Calu3 (cell line): ENCODE data around the gene AGPAT3. TPM values are rescaled to one million over a fixed set of nuclear protein-coding genes. Genes with fewer than 3 reads are reported as not detected.

Experiments
- BruUV-seq: library from RNA; stranded (reverse); fragments of 400-500 nt; replicated peaks from 2 replicates; lab custom pipeline; 2021; lab: Mats Ljungman, UMichigan
- CTCF ChIA-PET: fragments of 300-600 bp; sonication (Branson Sonifier 250); formaldehyde crosslinking; loops from one replicate; lab custom pipeline; 2022; ENCODE audit warnings: antibody characterized with exemption; lab: Charles Lee
- DNase-seq: peaks from one replicate; pipeline ENCODE4 v3.0.0; 2022
- H3K27ac Mint-ChIP-seq: one replicate; pipeline ENCODE4 v1.8.0; 2022; ENCODE audit warnings: mixed read lengths; ENCODE audit not compliant: unreplicated experiment
- H3K27me3 Mint-ChIP-seq: one replicate; pipeline ENCODE4 v1.8.0; 2022; ENCODE audit warnings: mixed read lengths; ENCODE audit not compliant: unreplicated experiment
- H3K36me3 Mint-ChIP-seq: one replicate; pipeline ENCODE4 v1.8.0; 2022; ENCODE audit warnings: mild to moderate bottlenecking, moderate library complexity, mixed read lengths; ENCODE audit not compliant: insufficient read depth, unreplicated experiment
- H3K4me1 Mint-ChIP-seq: one replicate; pipeline ENCODE4 v1.8.0; 2022; ENCODE audit warnings: mild to moderate bottlenecking, low read depth, mixed read lengths; ENCODE audit not compliant: unreplicated experiment
- H3K4me3 Mint-ChIP-seq: one replicate; pipeline ENCODE4 v1.8.0; 2022; ENCODE audit warnings: mild to moderate bottlenecking, low read depth, moderate library complexity, mixed read lengths; ENCODE audit not compliant: unreplicated experiment
- H3K9me3 Mint-ChIP-seq: one replicate; pipeline ENCODE4 v1.8.0; 2022; ENCODE audit warnings: low read depth, mixed read lengths; ENCODE audit not compliant: unreplicated experiment
- CTCF ChIP-seq: fragments of 200-600 bp; IDR thresholded peaks from one replicate; pipeline ENCODE4 v1.8.0; 2022; ENCODE audit warnings: antibody characterized with exemption; ENCODE audit not compliant: unreplicated experiment
- intact Hi-C: fragments of 100-400 bp; cut with micrococcal nuclease; formaldehyde crosslinking; loops from one replicate; pipeline ENCODE4 v1.10.0; 2022; ENCODE audit not compliant: unreplicated experiment
- total RNA-seq: library from RNA; stranded (reverse); gene quantifications from 2 replicates; pipeline ENCODE4 v1.2.3, GENCODE V29; 2022

Gene AGPAT3
- total RNA-seq, 1 experiment from 2014 or later: 61.2 TPM

- CTCF ChIA-PET: no interaction called here
- Mint-ChIP-seq H3K4me3 (no peak overlapping the region), H3K9me3 (peaks cover 2% of the 10 kb centered on the region), H3K27ac (no peak overlapping the region), H3K27me3 (peaks cover 63% of the 10 kb centered on the region), H3K36me3 (no peaks in the 10 kb centered on the region), H3K4me1 (no peaks in the 10 kb centered on the region)
- DNase-seq: no peak
- TF ChIP-seq CTCF: no peak
- intact Hi-C loops: no loop called here
- no TSS peak for BruUV-seq
These were observed 32.9 kb upstream of the AGPAT3 start for GRCh38 chr21:43832158-43832550.

GRCh38 chr21:43832648-43833047 is 32.4 kb upstream of the AGPAT3 start:
- CTCF ChIA-PET: no interaction called here
- peaks cover 2% of the 10 kb centered on the region for H3K9me3 Mint-ChIP-seq
- no peaks in the 10 kb centered on the region for H3K36me3 Mint-ChIP-seq
- no TSS peak for BruUV-seq
- peaks cover 68% of the 10 kb centered on the region for H3K27me3 Mint-ChIP-seq
- intact Hi-C loops: no loop called here
- H3K27ac Mint-ChIP-seq: no peak overlapping the region
- H3K4me1 Mint-ChIP-seq: no peaks in the 10 kb centered on the region
- TF ChIP-seq CTCF: no peak
- no peak for DNase-seq
- no peak overlapping the region for H3K4me3 Mint-ChIP-seq

GRCh38 chr21:43834146-43834905 is 30.7 kb upstream of the AGPAT3 start:
- Mint-ChIP-seq H3K4me3 (no peak overlapping the region), H3K36me3 (no peaks in the 10 kb centered on the region), H3K4me1 (no peaks in the 10 kb centered on the region), H3K27ac (no peak overlapping the region), H3K27me3 (peaks cover 67% of the 10 kb centered on the region), H3K9me3 (peaks cover 2% of the 10 kb centered on the region)
- intact Hi-C loops: no loop called here
- CTCF ChIA-PET: no interaction called here
- no TSS peak for BruUV-seq
- DNase-seq: no peak
- no peak for TF ChIP-seq CTCF

- peaks cover 60% of the 10 kb centered on the region for H3K27me3 Mint-ChIP-seq
- no peak for TF ChIP-seq CTCF
- no peak overlapping the region for H3K27ac Mint-ChIP-seq
- DNase-seq: no peak
- no peaks in the 10 kb centered on the region for H3K36me3 Mint-ChIP-seq
- intact Hi-C loops: no loop called here
- H3K4me1 Mint-ChIP-seq: no peaks in the 10 kb centered on the region
- H3K4me3 Mint-ChIP-seq: no peak overlapping the region
- CTCF ChIA-PET: no interaction called here
- H3K9me3 Mint-ChIP-seq: peaks cover 2% of the 10 kb centered on the region
- no TSS peak for BruUV-seq
These were observed 30.0 kb upstream of the AGPAT3 start for GRCh38 chr21:43835050-43835449.
